ENCODE measurements around the gene GTF2A1. TPM values are rescaled to one million over a fixed set of nuclear protein-coding genes. Genes with fewer than 3 reads are reported as not detected.

Gene GTF2A1
- total RNA-seq, 2 experiments from 2014 or later: 35.3 to 46.9 TPM

- POLR2A ChIA-PET: no interaction called here
These were observed 75.7 kb downstream of the GTF2A1 start for GRCh38 chr14:81144824-81145603.

DNA sequence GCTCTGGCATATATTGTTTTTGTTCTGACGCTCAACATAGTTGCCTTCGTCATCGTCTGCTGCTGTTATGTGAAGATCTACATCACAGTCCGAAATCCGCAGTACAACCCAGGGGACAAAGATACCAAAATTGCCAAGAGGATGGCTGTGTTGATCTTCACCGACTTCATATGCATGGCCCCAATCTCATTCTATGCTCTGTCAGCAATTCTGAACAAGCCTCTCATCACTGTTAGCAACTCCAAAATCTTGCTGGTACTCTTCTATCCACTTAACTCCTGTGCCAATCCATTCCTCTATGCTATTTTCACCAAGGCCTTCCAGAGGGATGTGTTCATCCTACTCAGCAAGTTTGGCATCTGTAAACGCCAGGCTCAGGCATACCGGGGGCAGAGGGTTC, 77.0 kb downstream of the GTF2A1 start:
- Mint-ChIP-seq H3K4me1 (peaks cover 14% of the 10 kb centered on the region), H3K27ac (no peak overlapping the region), H3K9me3 (no peaks in the 10 kb centered on the region), H3K27me3 (no peaks in the 10 kb centered on the region), H3K4me3 (no peak overlapping the region), H3K36me3 (ENCODE audit: low read depth) (no peaks in the 10 kb centered on the region)
- CTCF ChIA-PET: no interaction called here
- POLR2A ChIA-PET: no interaction called here
- DNase-seq: no peak

More at GRCh38 chr14:81144824-81145603, 75.7 kb downstream of the GTF2A1 start:
- no peak overlapping the region for H3K27ac Mint-ChIP-seq
- no peak for DNase-seq
- CTCF ChIA-PET: interaction anchor here (1.3 to 1.5 kb wide), 2 partner anchors 10 to 26 kb away, joined by 3 to 4 read pairs; no protein-coding TSS in a partner anchor
- no peaks in the 10 kb centered on the region for H3K36me3 Mint-ChIP-seq (ENCODE audit: low read depth)
- peaks cover 14% of the 10 kb centered on the region for H3K4me1 Mint-ChIP-seq
- H3K4me3 Mint-ChIP-seq: no peak overlapping the region
- H3K9me3 Mint-ChIP-seq: no peaks in the 10 kb centered on the region
- no peaks in the 10 kb centered on the region for H3K27me3 Mint-ChIP-seq

DNA sequence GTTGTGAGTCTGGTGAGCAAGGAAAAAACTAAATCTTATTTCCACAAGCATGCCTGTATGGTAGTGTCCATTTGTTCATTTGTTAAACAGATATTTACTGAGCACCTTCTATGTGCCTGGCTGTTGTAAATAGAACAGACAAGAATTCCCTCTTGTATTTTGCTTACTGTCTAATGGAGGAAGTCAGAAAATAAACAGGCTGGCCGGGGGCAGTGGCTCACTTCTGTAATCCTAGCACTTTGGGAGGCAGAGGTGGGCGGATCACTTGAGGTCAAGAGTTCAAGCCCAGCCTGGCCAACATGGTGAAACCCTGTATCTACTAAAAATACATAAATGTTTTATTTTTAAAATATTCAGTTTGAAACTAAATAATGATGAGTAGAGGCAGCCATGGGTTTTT, 79.3 kb downstream of the GTF2A1 start:
- no peaks in the 10 kb centered on the region for H3K9me3 Mint-ChIP-seq
- H3K4me3 Mint-ChIP-seq: no peak overlapping the region
- H3K4me1 Mint-ChIP-seq: peaks cover under 1% of the 10 kb centered on the region
- no peak for DNase-seq
- ChIA-PET POLR2A (no interaction called here), CTCF (no interaction called here)
- no peak overlapping the region for H3K27ac Mint-ChIP-seq
- no peaks in the 10 kb centered on the region for H3K27me3 Mint-ChIP-seq
- no peaks in the 10 kb centered on the region for H3K36me3 Mint-ChIP-seq (ENCODE audit: low read depth)

DNA sequence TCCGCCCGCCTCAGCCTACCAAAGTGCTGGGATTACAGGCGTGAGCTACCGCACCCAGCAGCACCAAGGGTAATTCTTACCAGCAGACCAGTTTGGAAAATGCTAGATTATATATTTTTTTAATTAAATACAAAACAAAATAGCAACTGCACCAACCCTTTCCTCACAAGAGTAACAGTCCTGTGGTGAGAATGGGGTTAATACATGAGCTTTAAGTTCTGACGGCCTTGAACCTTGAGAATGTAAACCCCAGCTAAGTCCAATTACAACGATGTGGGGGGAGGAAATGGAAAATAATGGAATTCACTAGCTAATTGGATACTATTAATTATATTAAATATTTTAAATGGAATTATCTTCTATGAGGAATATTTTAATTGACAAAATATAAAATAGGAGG, 82.3 kb downstream of the GTF2A1 start:
- H3K4me3 Mint-ChIP-seq: no peak overlapping the region
- DNase-seq: no peak
- POLR2A ChIA-PET: no interaction called here
- H3K27me3 Mint-ChIP-seq: no peaks in the 10 kb centered on the region
- CTCF ChIA-PET: no interaction called here
- H3K36me3 Mint-ChIP-seq (ENCODE audit: low read depth): no peaks in the 10 kb centered on the region
- no peaks in the 10 kb centered on the region for H3K4me1 Mint-ChIP-seq
- no peak overlapping the region for H3K27ac Mint-ChIP-seq
- H3K9me3 Mint-ChIP-seq: no peaks in the 10 kb centered on the region

GRCh38 chr14:81137316-81137715, 83.4 kb downstream of the GTF2A1 start:
- CTCF ChIA-PET: no interaction called here
- H3K36me3 Mint-ChIP-seq (ENCODE audit: low read depth): no peaks in the 10 kb centered on the region
- H3K27me3 Mint-ChIP-seq: no peaks in the 10 kb centered on the region
- POLR2A ChIA-PET: no interaction called here
- H3K9me3 Mint-ChIP-seq: no peaks in the 10 kb centered on the region
- no peaks in the 10 kb centered on the region for H3K4me1 Mint-ChIP-seq
- no peak for DNase-seq
- no peak overlapping the region for H3K4me3 Mint-ChIP-seq
- no peak overlapping the region for H3K27ac Mint-ChIP-seq

DNA sequence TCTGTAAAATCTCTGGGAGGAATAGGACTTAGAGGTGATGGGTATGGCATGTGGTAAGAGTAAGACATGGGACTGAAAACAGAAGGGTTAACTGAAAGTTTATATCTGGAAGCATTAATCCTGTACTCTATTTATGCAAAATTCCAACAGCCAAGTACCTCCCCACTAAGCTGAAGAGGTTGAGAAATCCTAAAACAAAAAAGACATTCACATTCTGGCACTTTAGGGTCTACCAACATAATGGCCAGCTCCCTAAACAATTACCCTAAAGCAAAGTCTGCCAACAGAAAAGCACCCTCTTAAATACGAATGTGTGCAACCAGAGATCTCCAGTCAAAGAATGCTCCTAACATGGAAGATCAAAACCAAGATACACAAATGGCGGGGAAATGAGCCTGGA, 87.4 kb downstream of the GTF2A1 start:
- CTCF ChIA-PET: no interaction called here

DNA sequence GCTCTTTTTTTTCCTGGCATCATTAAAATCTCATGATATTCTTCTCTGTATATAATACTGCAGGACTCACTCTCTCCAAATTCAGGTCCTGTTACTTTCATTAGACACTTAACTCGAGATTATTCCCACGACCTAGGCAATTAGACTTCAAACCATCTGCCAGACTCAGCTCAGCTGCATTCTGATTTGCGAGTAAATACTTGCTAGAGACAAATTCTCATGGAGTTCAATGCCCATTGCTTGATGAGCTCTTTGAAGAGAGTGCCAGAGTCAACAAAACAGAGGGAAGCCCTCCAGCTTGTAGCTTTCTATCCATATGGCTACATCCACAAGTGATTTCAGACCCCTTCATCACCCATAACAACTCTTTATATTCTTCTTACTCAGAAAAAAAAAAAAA, 88.3 kb downstream of the GTF2A1 start:
- Mint-ChIP-seq H3K27ac (no peak overlapping the region), H3K27me3 (no peaks in the 10 kb centered on the region), H3K9me3 (no peaks in the 10 kb centered on the region), H3K4me3 (no peak overlapping the region), H3K36me3 (ENCODE audit: low read depth) (no peaks in the 10 kb centered on the region), H3K4me1 (no peaks in the 10 kb centered on the region)
- ChIA-PET CTCF (no interaction called here), POLR2A (interaction anchor here (0.6 kb wide), 2 partner anchors 26 to 91 kb away, joined by 3 to 6 read pairs; no protein-coding TSS in a partner anchor)
- DNase-seq: no peak

More for the DNA sequence above, 87.4 kb downstream of the GTF2A1 start:
- H3K27ac Mint-ChIP-seq: no peak overlapping the region
- no peaks in the 10 kb centered on the region for H3K36me3 Mint-ChIP-seq (ENCODE audit: low read depth)
- H3K27me3 Mint-ChIP-seq: no peaks in the 10 kb centered on the region
- no peak for DNase-seq
- POLR2A ChIA-PET: no interaction called here
- no peaks in the 10 kb centered on the region for H3K4me1 Mint-ChIP-seq
- H3K4me3 Mint-ChIP-seq: no peak overlapping the region
- no peaks in the 10 kb centered on the region for H3K9me3 Mint-ChIP-seq

DNA sequence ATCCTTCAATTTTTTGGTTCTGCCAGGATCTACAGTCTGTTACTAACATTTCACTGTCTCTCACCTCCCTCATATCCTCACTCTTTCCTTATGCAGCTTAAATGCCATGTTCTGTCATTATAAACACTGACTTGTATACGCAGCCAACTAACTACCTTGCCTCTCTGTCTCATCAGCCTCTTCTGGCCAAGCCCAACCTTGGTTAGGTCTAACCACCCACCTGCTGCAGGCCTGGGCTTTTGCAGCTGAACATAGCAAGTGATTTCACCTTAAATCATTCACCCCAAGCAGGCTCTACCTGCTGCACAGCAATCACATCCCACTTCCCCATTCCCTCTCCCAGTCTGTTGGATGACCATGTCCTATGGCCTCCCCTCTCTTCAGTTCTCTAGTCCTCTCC, 91.5 kb downstream of the GTF2A1 start:
- no peaks in the 10 kb centered on the region for H3K4me1 Mint-ChIP-seq
- H3K9me3 Mint-ChIP-seq: no peaks in the 10 kb centered on the region
- H3K36me3 Mint-ChIP-seq (ENCODE audit: low read depth): no peaks in the 10 kb centered on the region
- CTCF ChIA-PET: no interaction called here
- no peak overlapping the region for H3K4me3 Mint-ChIP-seq
- POLR2A ChIA-PET: no interaction called here
- H3K27me3 Mint-ChIP-seq: peaks cover 1% of the 10 kb centered on the region
- no peak overlapping the region for H3K27ac Mint-ChIP-seq
- no peak for DNase-seq

DNA sequence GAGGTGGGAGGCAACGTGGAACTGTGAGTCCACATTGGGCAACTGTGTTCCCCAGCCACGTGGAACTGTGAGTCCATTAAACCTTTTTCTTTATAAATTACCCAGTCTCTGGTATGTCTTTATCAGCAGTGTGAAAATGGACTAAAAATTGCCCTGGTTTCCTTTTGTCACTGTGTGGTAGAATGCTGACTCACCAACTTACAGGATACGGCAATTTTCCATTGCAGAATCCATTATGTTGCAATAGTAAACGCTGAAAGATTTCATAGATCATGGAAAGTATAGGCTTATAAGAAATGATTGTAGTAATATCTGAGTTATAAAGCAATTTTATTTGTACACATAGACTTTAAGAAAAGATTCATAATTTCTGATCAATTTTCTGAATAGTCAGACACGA, 93.0 kb downstream of the GTF2A1 start:
- DNase-seq: no peak
- POLR2A ChIA-PET: no interaction called here
- CTCF ChIA-PET: no interaction called here
- Mint-ChIP-seq H3K4me1 (no peaks in the 10 kb centered on the region), H3K27ac (no peak overlapping the region), H3K36me3 (ENCODE audit: low read depth) (no peaks in the 10 kb centered on the region), H3K4me3 (no peak overlapping the region), H3K9me3 (no peaks in the 10 kb centered on the region), H3K27me3 (peaks cover 1% of the 10 kb centered on the region)

DNA sequence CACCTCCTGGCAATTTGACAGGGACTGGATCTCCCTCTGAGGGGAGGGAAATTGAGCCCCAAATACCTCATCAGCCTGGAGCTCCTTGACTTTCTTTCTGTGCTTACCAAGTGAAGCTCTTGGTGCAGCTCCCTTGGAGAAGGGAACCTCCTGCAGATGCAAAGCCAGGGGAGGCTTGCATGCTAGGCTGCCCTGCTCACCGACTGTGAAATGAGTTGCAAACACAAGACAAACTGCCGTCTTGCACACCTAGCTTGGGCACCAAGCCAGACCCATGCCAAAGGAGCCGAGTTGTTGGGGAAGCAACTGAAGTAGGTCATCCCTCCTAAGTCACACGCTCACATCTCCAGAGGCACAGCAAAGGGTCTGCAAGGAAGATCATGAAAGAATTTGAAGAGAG, 95.2 kb downstream of the GTF2A1 start:
- no peak overlapping the region for H3K27ac Mint-ChIP-seq
- peaks cover 1% of the 10 kb centered on the region for H3K27me3 Mint-ChIP-seq
- peaks cover 2% of the 10 kb centered on the region for H3K36me3 Mint-ChIP-seq (ENCODE audit: low read depth)
- peaks cover 7% of the 10 kb centered on the region for H3K4me1 Mint-ChIP-seq
- CTCF ChIA-PET: no interaction called here
- POLR2A ChIA-PET: no interaction called here
- no peak overlapping the region for H3K4me3 Mint-ChIP-seq
- H3K9me3 Mint-ChIP-seq: no peaks in the 10 kb centered on the region
- DNase-seq: no peak

Other genes with a start within 250 kb of the GTF2A1 start
- gene STON2, start 179.4 kb upstream of the GTF2A1 start, total RNA-seq: 1 to 10 TPM in 1 of 2 experiments, under 1 TPM in 1; 0.72 to 1.1 TPM